ENCODE measurements around the gene RAB31.

GRCh38 chr18:9735238-9735637 lies 27.1 kb downstream of the RAB31 start:
- TF ChIP-seq ZNF350 (tag by site-specific recombination; IDR thresholded peaks at IDR 0.05) (no peak), YY1 (tag by site-specific recombination; IDR thresholded peaks at IDR 0.05) (no peak), ZNF175 (tag by site-specific recombination; IDR thresholded peaks at IDR 0.05) (no peak), ZNF776 (tag by site-specific recombination; IDR thresholded peaks at IDR 0.05; ENCODE audit: borderline replicate concordance) (no peak)
- TF ChIP-seq, protein P1, sequence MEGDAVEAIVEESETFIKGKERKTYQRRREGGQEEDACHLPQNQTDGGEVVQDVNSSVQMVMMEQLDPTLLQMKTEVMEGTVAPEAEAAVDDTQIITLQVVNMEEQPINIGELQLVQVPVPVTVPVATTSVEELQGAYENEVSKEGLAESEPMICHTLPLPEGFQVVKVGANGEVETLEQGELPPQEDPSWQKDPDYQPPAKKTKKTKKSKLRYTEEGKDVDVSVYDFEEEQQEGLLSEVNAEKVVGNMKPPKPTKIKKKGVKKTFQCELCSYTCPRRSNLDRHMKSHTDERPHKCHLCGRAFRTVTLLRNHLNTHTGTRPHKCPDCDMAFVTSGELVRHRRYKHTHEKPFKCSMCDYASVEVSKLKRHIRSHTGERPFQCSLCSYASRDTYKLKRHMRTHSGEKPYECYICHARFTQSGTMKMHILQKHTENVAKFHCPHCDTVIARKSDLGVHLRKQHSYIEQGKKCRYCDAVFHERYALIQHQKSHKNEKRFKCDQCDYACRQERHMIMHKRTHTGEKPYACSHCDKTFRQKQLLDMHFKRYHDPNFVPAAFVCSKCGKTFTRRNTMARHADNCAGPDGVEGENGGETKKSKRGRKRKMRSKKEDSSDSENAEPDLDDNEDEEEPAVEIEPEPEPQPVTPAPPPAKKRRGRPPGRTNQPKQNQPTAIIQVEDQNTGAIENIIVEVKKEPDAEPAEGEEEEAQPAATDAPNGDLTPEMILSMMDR (tag by site-specific recombination; IDR thresholded peaks at IDR 0.05) = no peak
- TF ChIP-seq, protein P2, sequence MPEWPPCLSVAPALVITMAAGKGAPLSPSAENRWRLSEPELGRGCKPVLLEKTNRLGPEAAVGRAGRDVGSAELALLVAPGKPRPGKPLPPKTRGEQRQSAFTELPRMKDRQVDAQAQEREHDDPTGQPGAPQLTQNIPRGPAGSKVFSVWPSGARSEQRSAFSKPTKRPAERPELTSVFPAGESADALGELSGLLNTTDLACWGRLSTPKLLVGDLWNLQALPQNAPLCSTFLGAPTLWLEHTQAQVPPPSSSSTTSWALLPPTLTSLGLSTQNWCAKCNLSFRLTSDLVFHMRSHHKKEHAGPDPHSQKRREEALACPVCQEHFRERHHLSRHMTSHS (tag by site-specific recombination; IDR thresholded peaks at IDR 0.05) = no peak
